ENCODE measurements around the gene CBFA2T2.

The CBFA2T2 gene

GRCh38 chr20:33660685-33661058 is 170.8 kb downstream of the CBFA2T2 start:
- DNase-seq (ENCODE audit: extremely low read depth in 1 of 2, low read depth in 1 of 2), result no peak

GRCh38 chr20:33662172-33662571 is 172.3 kb downstream of the CBFA2T2 start, which contains the start of gene C20orf144:
C20orf144 (plus strand) TSS chr20:33662327; CDS start chr20:33662346, 19 bp downstream.
- no peak for DNase-seq (ENCODE audit: extremely low read depth in 1 of 2, low read depth in 1 of 2)

- DNase-seq (ENCODE audit: extremely low read depth in 1 of 2, low read depth in 1 of 2), result peak; percentile 73 to 76
Measured at GRCh38 chr20:33663161-33664084, 173.5 kb downstream of the CBFA2T2 start.

GRCh38 chr20:33664085-33664761 is 174.3 kb downstream of the CBFA2T2 start:
- no peak for DNase-seq (ENCODE audit: extremely low read depth in 1 of 2, low read depth in 1 of 2)

- DNase-seq (ENCODE audit: extremely low read depth in 1 of 2, low read depth in 1 of 2), result no peak
Measured at GRCh38 chr20:33664762-33665144, 174.9 kb downstream of the CBFA2T2 start.

- DNase-seq (ENCODE audit: extremely low read depth in 1 of 2, low read depth in 1 of 2), result peak; percentile 81 to 86
Measured at GRCh38 chr20:33666293-33667244, 176.7 kb downstream of the CBFA2T2 start, which contains the start of gene ACTL10. ACTL10 (plus strand) TSS chr20:33666943; CDS start chr20:33667498, 555 bp downstream.

- DNase-seq (ENCODE audit: extremely low read depth in 1 of 2, low read depth in 1 of 2), result peak in 1 of 2 donors; percentile 33
Measured at GRCh38 chr20:33667245-33667675, 177.4 kb downstream of the CBFA2T2 start.

GRCh38 chr20:33667676-33668465 is 178.0 kb downstream of the CBFA2T2 start:
- peak in 1 of 2 donors; percentile 61 for DNase-seq (ENCODE audit: extremely low read depth in 1 of 2, low read depth in 1 of 2)

GRCh38 chr20:33668466-33669155 is 178.7 kb downstream of the CBFA2T2 start:
- no peak for DNase-seq (ENCODE audit: extremely low read depth in 1 of 2, low read depth in 1 of 2)

GRCh38 chr20:33669224-33669623 is 179.3 kb downstream of the CBFA2T2 start:
- no peak for DNase-seq (ENCODE audit: extremely low read depth in 1 of 2, low read depth in 1 of 2)

- no peak for DNase-seq (ENCODE audit: extremely low read depth in 1 of 2, low read depth in 1 of 2)
Measured at GRCh38 chr20:33669873-33670640, 180.2 kb downstream of the CBFA2T2 start.

- no peak for DNase-seq (ENCODE audit: extremely low read depth in 1 of 2, low read depth in 1 of 2)
Measured at GRCh38 chr20:33670715-33671499, 181.0 kb downstream of the CBFA2T2 start.

- no peak for DNase-seq (ENCODE audit: extremely low read depth in 1 of 2, low read depth in 1 of 2)
Measured at GRCh38 chr20:33671573-33672288, 181.8 kb downstream of the CBFA2T2 start.

GRCh38 chr20:33672426-33673113 is 182.7 kb downstream of the CBFA2T2 start:
- DNase-seq (ENCODE audit: extremely low read depth in 1 of 2, low read depth in 1 of 2), result no peak

GRCh38 chr20:33673114-33673409 is 183.2 kb downstream of the CBFA2T2 start:
- no peak for DNase-seq (ENCODE audit: extremely low read depth in 1 of 2, low read depth in 1 of 2)

- DNase-seq (ENCODE audit: extremely low read depth in 1 of 2, low read depth in 1 of 2), result no peak
Measured at GRCh38 chr20:33673410-33674293, 183.8 kb downstream of the CBFA2T2 start.

All from stimulated activated CD8-positive, alpha-beta memory T cell treated with anti-CD3 and anti-CD28 coated beads, Interleukin-7, amount 100 ng/mL, for 48 hours (primary cell).